Esophagus squamous epithelium (tissue), 4 donors: ENCODE measurements around the gene FHIT.

Experiments
- CTCF ChIP-seq, 6 experiments: fragments of 450-650 bp in 4 of 6; fragments of 200-600 bp in 2 of 6; sonication (generic) in 2 of 6; IDR thresholded peaks; one replicate each; pipeline ENCODE4 v1.5.1; 2016 to 2019; ENCODE audit warnings: antibody characterized with exemption in 6 of 6, mild to moderate bottlenecking in 4 of 6, moderate library complexity in 4 of 6
- POLR2A ChIP-seq, 4 donors: fragments of 450-650 bp; IDR thresholded peaks; one replicate each; pipeline ENCODE4 v1.6.1; 2017; ENCODE audit warnings: antibody characterized with exemption in 4 of 4, mild to moderate bottlenecking in 4 of 4, moderate library complexity in 3 of 4

GRCh38 chr3:61060411-61060861 is 190.8 kb downstream of the FHIT start:
- no peak for TF ChIP-seq CTCF (IDR thresholded peaks at IDR 0.05)
- TF ChIP-seq POLR2A (IDR thresholded peaks at IDR 0.05) = no peak
